Prostate gland (tissue), 2 donors: ENCODE measurements around the gene CBR4. TPM values are rescaled to one million over a fixed set of nuclear protein-coding genes. Genes with fewer than 3 reads are reported as not detected.

ENCODE experiments used
- DNase-seq: peaks from one replicate; pipeline ENCODE4 v3.0.0-alpha.2; 2019; ENCODE audit warnings: low spot score
- H3K27ac ChIP-seq, 2 donors: fragments of 200-600 bp; sonication (generic); 2 replicates each; pipeline ENCODE4 v1.5.1; 2017 to 2019
- H3K27me3 ChIP-seq: fragments of 200-600 bp; sonication (generic); replicated peaks from 2 replicates; pipeline ENCODE4 v1.5.1; 2019; ENCODE audit not compliant: insufficient read depth
- H3K36me3 ChIP-seq, 2 donors: fragments of 200-600 bp; sonication (generic); 1 replicate in 1 of 2; 2 replicates in 1 of 2; pipeline versions ENCODE4 v1.5.1 to v1.8.1; 2017 to 2019
- H3K4me1 ChIP-seq: fragments of 200-600 bp; sonication (generic); replicated peaks from 2 replicates; pipeline ENCODE4 v1.5.1; 2019
- H3K4me3 ChIP-seq, 2 donors: fragments of 200-600 bp; sonication (generic); 2 replicates each; pipeline ENCODE4 v1.5.1; 2017 to 2019
- H3K9me3 ChIP-seq: fragments of 200-600 bp; sonication (generic); 2 replicates; pipeline ENCODE4 v1.5.1; 2017
- POLR2A ChIP-seq: fragments of 450-650 bp; IDR thresholded peaks from one replicate; pipeline ENCODE4 v1.6.1; 2016; ENCODE audit warnings: antibody characterized with exemption, mild to moderate bottlenecking
- POLR2AphosphoS5 ChIP-seq: sonication (generic); formaldehyde crosslinking; IDR thresholded peaks from one replicate; pipeline ENCODE4 v1.6.1; 2017; ENCODE audit warnings: antibody characterized with exemption
- WGBS: methylation state at CpG from one replicate; pipeline ENCODE4 v1.1.5; 2018; 5-methylcytosine and 5-hydroxymethylcytosine counted together
- intact Hi-C: fragments of 100-400 bp; cut with DNase I; formaldehyde crosslinking; loops from one replicate; pipeline ENCODE4 v1.14.2; 2022
- total RNA-seq, 2 donors: library from RNA; depleted of rRNA; stranded (reverse); fragments of >200 nt; gene quantifications; one replicate each; pipeline ENCODE4 v1.1.0, GENCODE V29; 2016
- TF ChIP-seq, protein P1 (sequence below), 4 experiments: fragments of 200-600 bp in 2 of 4; fragments of 450-650 bp in 2 of 4; sonication (generic) in 2 of 4; IDR thresholded peaks; 1 replicate in 3 of 4; 2 replicates in 1 of 4; pipeline ENCODE4 v1.5.1; 2016 to 2019; ENCODE audit warnings: antibody characterized with exemption in 4 of 4, mild to moderate bottlenecking in 2 of 4, moderate library complexity in 2 of 4

Gene CBR4
- total RNA-seq, 2 donors from 2014 or later, result 15.6 to 23.7 TPM

GRCh38 chr4:169052594-169052945 is 42.5 kb upstream of the CBR4 start:
- TF ChIP-seq, protein P1, sequence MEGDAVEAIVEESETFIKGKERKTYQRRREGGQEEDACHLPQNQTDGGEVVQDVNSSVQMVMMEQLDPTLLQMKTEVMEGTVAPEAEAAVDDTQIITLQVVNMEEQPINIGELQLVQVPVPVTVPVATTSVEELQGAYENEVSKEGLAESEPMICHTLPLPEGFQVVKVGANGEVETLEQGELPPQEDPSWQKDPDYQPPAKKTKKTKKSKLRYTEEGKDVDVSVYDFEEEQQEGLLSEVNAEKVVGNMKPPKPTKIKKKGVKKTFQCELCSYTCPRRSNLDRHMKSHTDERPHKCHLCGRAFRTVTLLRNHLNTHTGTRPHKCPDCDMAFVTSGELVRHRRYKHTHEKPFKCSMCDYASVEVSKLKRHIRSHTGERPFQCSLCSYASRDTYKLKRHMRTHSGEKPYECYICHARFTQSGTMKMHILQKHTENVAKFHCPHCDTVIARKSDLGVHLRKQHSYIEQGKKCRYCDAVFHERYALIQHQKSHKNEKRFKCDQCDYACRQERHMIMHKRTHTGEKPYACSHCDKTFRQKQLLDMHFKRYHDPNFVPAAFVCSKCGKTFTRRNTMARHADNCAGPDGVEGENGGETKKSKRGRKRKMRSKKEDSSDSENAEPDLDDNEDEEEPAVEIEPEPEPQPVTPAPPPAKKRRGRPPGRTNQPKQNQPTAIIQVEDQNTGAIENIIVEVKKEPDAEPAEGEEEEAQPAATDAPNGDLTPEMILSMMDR (IDR thresholded peaks at IDR 0.05), result no peak
- no peak for TF ChIP-seq POLR2A
- no peak for TF ChIP-seq POLR2AphosphoS5
- no peak for DNase-seq
- 83% methylated on average over 6 of the region's 6 CpGs for WGBS
- H3K27ac ChIP-seq, result no peak overlapping the region
- H3K27me3 ChIP-seq, result no peaks in the 10 kb centered on the region
- intact Hi-C loops, result no loop called here
- H3K9me3 ChIP-seq, result no peaks in the 10 kb centered on the region
- no peak overlapping the region for H3K4me3 ChIP-seq
- H3K36me3 ChIP-seq, result no peaks in the 10 kb centered on the region
- peaks cover 10% of the 10 kb centered on the region for H3K4me1 ChIP-seq

- Histone ChIP-seq H3K27ac (peak overlapping the region in 1 of 2 donors; percentile 34), H3K4me3 (no peak overlapping the region), H3K36me3 (no peaks in the 10 kb centered on the region), H3K4me1 (peaks cover 10% of the 10 kb centered on the region), H3K27me3 (no peaks in the 10 kb centered on the region), H3K9me3 (no peaks in the 10 kb centered on the region)
- DNase-seq, result no peak
- TF ChIP-seq POLR2AphosphoS5 (no peak), POLR2A (no peak)
- TF ChIP-seq, protein P1 (IDR thresholded peaks at IDR 0.05), result no peak
- intact Hi-C loops, result no loop called here
- WGBS, result 46% methylated on average over 10 of the region's 10 CpGs
These were observed 41.9 kb upstream of the CBR4 start for GRCh38 chr4:169051761-169052593.

DNA sequence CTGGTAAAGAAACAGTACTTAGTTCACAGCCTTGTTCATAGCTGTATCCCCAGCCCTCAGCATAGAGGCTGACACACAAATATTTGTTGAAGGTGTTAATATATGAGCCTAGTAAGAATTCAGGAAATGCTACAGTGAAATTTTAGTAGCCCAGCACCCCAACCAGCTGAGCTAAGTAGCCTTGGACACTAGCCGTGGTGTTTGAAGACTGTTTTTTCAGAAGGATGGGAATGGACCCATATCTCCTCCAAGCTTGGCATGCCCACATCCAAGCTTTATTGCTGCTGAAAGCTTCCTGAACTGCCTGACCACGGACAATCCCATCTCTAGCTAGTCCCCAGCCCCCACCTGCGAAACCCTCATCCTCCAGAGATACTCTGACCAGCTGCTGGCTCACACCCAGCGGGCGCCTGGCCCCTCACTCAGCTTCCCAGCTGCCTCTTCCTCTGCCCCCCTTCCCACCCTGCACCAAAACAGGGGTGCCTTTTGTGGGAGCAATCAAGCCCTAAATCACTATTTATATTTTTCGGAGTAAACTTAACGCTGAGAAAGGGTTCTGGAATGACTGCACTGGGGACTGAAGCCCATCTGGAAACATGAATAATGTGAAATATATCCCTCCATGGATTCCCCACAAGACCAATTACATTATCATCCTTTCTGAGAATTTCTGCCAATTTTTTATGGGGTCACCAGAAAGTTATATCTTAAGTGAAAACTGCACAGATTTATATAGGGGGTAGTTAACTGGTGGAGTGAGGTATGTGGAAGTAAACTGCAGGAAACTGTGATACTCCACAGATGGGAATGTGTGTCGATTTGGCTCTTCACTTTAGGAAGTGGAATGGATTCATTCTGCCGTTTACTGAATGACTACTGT is 41.1 kb upstream of the CBR4 start:
- H3K27ac ChIP-seq, result peak overlapping the region; percentile 34 to 45
- no peaks in the 10 kb centered on the region for H3K27me3 ChIP-seq
- no peak for DNase-seq
- no peaks in the 10 kb centered on the region for H3K9me3 ChIP-seq
- WGBS, result 88% methylated on average over 9 of the region's 9 CpGs
- TF ChIP-seq POLR2AphosphoS5 (no peak), POLR2A (no peak)
- TF ChIP-seq, protein P1 (IDR thresholded peaks at IDR 0.05), result no peak
- H3K36me3 ChIP-seq, result no peaks in the 10 kb centered on the region
- peaks cover 10% of the 10 kb centered on the region for H3K4me1 ChIP-seq
- no peak overlapping the region for H3K4me3 ChIP-seq
- intact Hi-C loops, result no loop called here

DNA sequence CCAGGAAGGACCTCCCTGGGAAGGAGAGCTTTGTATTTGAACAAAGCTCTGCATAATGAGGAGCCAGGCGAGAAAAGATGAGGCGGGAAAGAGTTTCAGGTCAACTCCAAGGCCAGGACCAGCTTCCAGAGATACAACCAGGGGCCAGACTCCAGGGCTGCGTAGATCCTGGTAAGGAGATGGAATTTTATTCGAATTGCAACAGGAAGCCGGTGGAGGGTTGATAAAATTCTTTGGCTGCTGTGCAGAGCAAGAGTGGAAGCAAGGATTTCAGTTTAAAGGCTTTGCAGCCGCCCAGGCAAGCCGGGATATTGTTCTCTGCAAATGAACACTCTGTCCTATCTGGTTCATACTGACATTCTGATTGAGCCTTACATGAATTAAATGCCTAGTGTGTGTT is 40.2 kb upstream of the CBR4 start:
- Histone ChIP-seq H3K9me3 (no peaks in the 10 kb centered on the region), H3K36me3 (no peaks in the 10 kb centered on the region), H3K4me3 (no peak overlapping the region), H3K27me3 (no peaks in the 10 kb centered on the region), H3K4me1 (peaks cover 10% of the 10 kb centered on the region), H3K27ac (peak overlapping the region; percentile 34 to 45)
- intact Hi-C loops, result no loop called here
- TF ChIP-seq POLR2AphosphoS5 (no peak), POLR2A (no peak)
- 32% methylated on average over 7 of the region's 7 CpGs for WGBS
- no peak for DNase-seq

- H3K4me3 ChIP-seq, result no peak overlapping the region
- intact Hi-C loops, result no loop called here
- 96% methylated on average over 9 of the region's 9 CpGs for WGBS
- H3K4me1 ChIP-seq, result peaks cover 10% of the 10 kb centered on the region
- DNase-seq, result no peak
- H3K27me3 ChIP-seq, result no peaks in the 10 kb centered on the region
- no peak overlapping the region for H3K27ac ChIP-seq
- H3K36me3 ChIP-seq, result no peaks in the 10 kb centered on the region
- H3K9me3 ChIP-seq, result no peaks in the 10 kb centered on the region
- TF ChIP-seq POLR2A (no peak), POLR2AphosphoS5 (no peak)
- TF ChIP-seq, protein P1 (IDR thresholded peaks at IDR 0.05), result no peak
These were observed 38.9 kb upstream of the CBR4 start for GRCh38 chr4:169048868-169049414.
